ENCODE measurements around the gene TUBB2A. TPM values are rescaled to one million over a fixed set of nuclear protein-coding genes. Genes with fewer than 3 reads are reported as not detected.
"Not testable (repeated sequence)": the region's sequence is repeated elsewhere in the genome, so short reads cannot be mapped to it uniquely, and the experiment has no call there.

Gene TUBB2A
- total RNA-seq, 1 donor from 2014 or later, result 72.7 TPM

GRCh38 chr6:3138341-3138740 is 19.0 kb downstream of the TUBB2A start:
- no peak overlapping the region for H3K4me3 ChIP-seq

GRCh38 chr6:3137873-3138272 is 19.5 kb downstream of the TUBB2A start:
- intact Hi-C loops (cut with DNase I); DNase-seq (ENCODE audit: extremely low spot score in 2 of 2); H3K27me3 ChIP-seq; H3K27ac ChIP-seq; H3K9me3 ChIP-seq; H3K4me3 ChIP-seq: not testable (repeated sequence)
- peaks cover 14% of the 10 kb centered on the region for H3K4me1 ChIP-seq
- H3K36me3 ChIP-seq, result peaks cover 0 to 30% of the 10 kb centered on the region in 2 donors

More at GRCh38 chr6:3138341-3138740, 19.0 kb downstream of the TUBB2A start:
- no peak for TF ChIP-seq CTCF (IDR thresholded peaks at IDR 0.05)
- TF ChIP-seq POLR2AphosphoS5 (IDR thresholded peaks at IDR 0.05; ENCODE audit: insufficient read depth in 1 of 2, low read depth in 1 of 2), result no peak
- Histone ChIP-seq H3K36me3 (peaks cover 0 to 33% of the 10 kb centered on the region in 2 donors), H3K27me3 (no peaks in the 10 kb centered on the region), H3K27ac (peak overlapping the region; percentile 20), H3K4me1 (peaks cover 14% of the 10 kb centered on the region), H3K9me3 (no peaks in the 10 kb centered on the region)
- DNase-seq (ENCODE audit: extremely low spot score in 2 of 2), result no peak
- intact Hi-C loops (cut with DNase I), result no loop called here

- H3K27ac ChIP-seq, result no peak overlapping the region
- TF ChIP-seq POLR2AphosphoS5 (IDR thresholded peaks at IDR 0.05; ENCODE audit: insufficient read depth in 1 of 2, low read depth in 1 of 2) (no peak), CTCF (IDR thresholded peaks at IDR 0.05) (no peak), POLR2A (IDR thresholded peaks at IDR 0.05) (no peak)
- DNase-seq (ENCODE audit: extremely low spot score in 2 of 2), result no peak
- intact Hi-C loops (cut with DNase I), result no loop called here
- peaks cover 14% of the 10 kb centered on the region for H3K4me1 ChIP-seq
- H3K9me3 ChIP-seq, result no peaks in the 10 kb centered on the region
- H3K27me3 ChIP-seq, result no peaks in the 10 kb centered on the region
- H3K36me3 ChIP-seq, result peaks cover 0 to 36% of the 10 kb centered on the region in 2 donors
- H3K4me3 ChIP-seq, result no peak overlapping the region
Observed at GRCh38 chr6:3137057-3137777, 20.1 kb downstream of the TUBB2A start.

GRCh38 chr6:3136292-3137011 is 20.9 kb downstream of the TUBB2A start:
- intact Hi-C loops (cut with DNase I), result no loop called here
- peaks cover 14% of the 10 kb centered on the region for H3K4me1 ChIP-seq
- H3K27me3 ChIP-seq, result no peaks in the 10 kb centered on the region
- TF ChIP-seq POLR2AphosphoS5 (IDR thresholded peaks at IDR 0.05; ENCODE audit: insufficient read depth in 1 of 2, low read depth in 1 of 2) (no peak), CTCF (IDR thresholded peaks at IDR 0.05) (no peak), POLR2A (IDR thresholded peaks at IDR 0.05) (no peak)
- no peaks in the 10 kb centered on the region for H3K9me3 ChIP-seq
- no peak for DNase-seq (ENCODE audit: extremely low spot score in 2 of 2)
- no peak overlapping the region for H3K27ac ChIP-seq
- H3K4me3 ChIP-seq, result no peak overlapping the region
- H3K36me3 ChIP-seq, result peaks cover 0 to 42% of the 10 kb centered on the region in 2 donors

GRCh38 chr6:3135668-3136291 is 21.6 kb downstream of the TUBB2A start:
- H3K4me1 ChIP-seq, result peaks cover 14% of the 10 kb centered on the region
- no peaks in the 10 kb centered on the region for H3K9me3 ChIP-seq
- H3K36me3 ChIP-seq, result peaks cover 0 to 37% of the 10 kb centered on the region in 2 donors
- DNase-seq (ENCODE audit: extremely low spot score in 2 of 2), result no peak
- no peak overlapping the region for H3K27ac ChIP-seq
- H3K4me3 ChIP-seq, result no peak overlapping the region
- intact Hi-C loops (cut with DNase I), result no loop called here
- no peak for TF ChIP-seq POLR2AphosphoS5 (IDR thresholded peaks at IDR 0.05; ENCODE audit: insufficient read depth in 1 of 2, low read depth in 1 of 2)
- no peak for TF ChIP-seq CTCF (IDR thresholded peaks at IDR 0.05)
- TF ChIP-seq POLR2A (IDR thresholded peaks at IDR 0.05), result no peak
- no peaks in the 10 kb centered on the region for H3K27me3 ChIP-seq
